Activated CD8-positive, alpha-beta memory T cell treated with anti-CD3 and anti-CD28 coated beads for 48 hours (primary cell): ENCODE results near the gene FAM149B1.

ENCODE experiments used
- DNase-seq, 3 experiments: peaks; one replicate each; pipeline ENCODE4 v3.0.0-alpha.2; 2020; ENCODE audit warnings: low read depth in 2 of 3, low spot score in 2 of 3

Gene FAM149B1

DNA sequence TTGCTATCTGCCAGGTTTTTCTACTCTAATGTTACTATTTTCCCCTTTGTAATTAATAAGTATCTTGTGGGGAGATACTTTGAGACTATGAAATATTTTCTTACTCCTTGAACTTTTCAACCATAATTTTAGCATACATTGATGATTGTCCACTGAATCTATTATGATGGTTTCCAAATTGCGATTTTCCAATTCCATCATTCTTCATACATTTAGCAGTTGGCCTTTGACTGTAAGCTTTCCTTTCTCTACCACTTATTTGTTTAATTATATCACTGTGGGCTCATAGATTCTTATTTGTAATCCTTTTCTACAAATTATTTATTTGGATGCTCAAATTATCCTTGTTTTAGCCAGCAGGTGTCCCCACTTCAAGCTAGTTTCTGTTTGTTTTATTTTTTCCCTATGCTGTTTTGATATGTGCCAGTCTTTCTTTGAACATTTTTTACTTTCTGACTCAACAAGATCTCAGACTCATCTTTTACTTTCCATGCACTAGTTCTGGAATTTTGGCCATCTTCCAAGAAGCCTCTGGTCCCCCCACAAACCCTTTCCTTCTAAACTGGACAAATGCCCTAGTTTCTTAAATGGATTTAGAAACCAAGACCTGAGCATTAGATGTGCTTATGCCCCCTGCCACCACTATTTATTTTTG, 95.9 kb downstream of the FAM149B1 start:
- DNase-seq, result no peak

DNA sequence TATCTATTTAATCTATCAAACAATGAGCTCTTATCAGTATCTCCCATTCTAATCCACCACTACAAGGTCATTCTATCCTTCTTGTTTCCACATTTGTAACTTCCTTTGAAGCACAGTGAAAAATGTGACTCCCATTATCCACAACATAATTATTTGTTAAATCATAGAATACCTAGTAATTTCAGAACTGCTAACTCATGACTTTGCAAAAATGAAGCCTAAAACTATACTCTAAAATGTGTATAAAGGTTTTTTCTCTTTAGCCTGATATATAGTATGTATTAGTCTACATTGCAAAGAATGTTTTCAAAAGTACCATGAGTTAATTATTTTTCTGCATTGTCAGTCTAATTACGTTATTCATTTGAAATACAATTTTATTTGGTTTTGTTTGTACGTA, 96.5 kb downstream of the FAM149B1 start:
- DNase-seq, result no peak

DNA sequence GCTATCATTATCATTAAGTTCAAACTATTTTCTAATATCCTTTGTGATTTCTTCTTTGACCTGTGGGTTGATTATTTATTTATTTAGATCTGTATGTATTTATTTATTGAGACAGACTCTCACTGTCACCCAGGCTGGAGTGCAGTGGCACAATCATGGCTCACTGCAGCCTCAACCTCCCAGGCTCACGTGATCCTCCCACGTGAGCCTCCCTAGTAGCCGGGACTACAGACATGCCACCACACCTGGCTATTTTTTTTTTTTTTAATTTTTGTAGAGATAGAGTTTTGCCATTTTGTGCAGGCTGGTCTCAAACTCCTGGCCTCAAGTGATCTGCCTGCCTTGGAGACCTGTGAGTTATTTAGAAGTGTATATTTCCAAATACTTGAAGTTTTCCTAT, 113.2 kb downstream of the FAM149B1 start:
- no peak for DNase-seq

DNA sequence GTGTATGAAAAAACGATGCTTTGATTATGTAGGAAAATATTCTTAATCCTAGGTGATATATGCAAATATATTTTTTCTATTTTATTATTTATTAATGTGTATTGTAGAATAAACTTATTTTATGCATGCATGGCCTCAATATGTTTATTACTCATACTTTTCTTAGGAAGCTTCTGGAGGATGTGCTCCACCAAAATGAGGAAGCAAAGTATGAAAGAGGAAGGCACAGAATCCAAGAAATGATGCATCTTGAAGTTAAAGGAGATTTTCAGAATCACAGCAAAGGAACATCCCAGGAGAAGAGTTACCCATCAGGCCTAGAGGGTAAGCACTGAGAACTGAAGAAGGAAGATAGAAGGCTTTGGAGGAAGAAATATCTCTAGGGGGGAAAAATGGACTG, 119.5 kb downstream of the FAM149B1 start:
- no peak for DNase-seq

DNA sequence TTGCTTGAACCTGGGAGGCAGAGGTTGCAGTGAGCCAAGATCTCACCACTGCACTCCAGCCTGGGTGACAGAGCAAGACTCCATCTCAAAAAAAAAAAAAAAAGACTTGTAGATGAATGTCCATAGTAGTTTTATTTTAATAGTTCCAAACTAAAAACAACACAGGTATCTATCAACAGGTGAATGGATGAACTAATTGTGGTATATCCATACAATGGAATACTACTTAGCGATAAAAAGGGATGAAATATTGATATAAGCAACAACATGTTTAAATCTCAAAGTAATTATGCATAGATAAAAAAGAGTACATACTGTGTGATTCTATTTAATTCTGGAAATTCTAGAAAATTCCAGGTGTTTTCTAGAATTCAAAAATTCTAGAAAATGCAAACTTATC, 122.0 kb downstream of the FAM149B1 start:
- DNase-seq, result no peak

DNA sequence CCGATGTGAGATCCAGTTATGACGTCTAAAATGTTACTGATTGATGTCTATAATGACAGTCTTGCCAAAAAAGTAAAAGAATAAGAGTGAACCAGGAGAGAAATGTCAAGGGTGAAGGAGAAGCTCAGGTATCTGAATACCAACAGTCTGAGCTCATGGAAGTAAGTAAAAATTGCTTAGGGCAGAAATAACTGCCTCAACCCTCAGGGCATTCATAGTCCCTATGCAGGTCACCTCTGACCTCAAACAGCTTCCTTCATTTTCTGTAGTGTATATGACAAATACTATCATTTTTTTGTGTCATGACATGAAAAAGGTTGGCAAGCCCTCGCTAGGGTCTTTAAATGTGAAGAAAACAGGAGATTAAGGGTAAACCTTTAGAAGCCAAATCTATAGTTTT, 125.5 kb downstream of the FAM149B1 start:
- no peak for DNase-seq
